NB4 (cell line): ENCODE results near the gene GABRG3.

ENCODE experiments used
- POLR2A ChIP-seq: IDR thresholded peaks from 2 replicates; pipeline ENCODE4 v1.6.1; 2011; ENCODE audit warnings: mild to moderate bottlenecking; ENCODE audit not compliant: insufficient read length; ENCODE audit errors: extremely low read depth
- TF ChIP-seq, protein P1 (sequence below): IDR thresholded peaks from one replicate; pipeline ENCODE4 v1.5.1; 2012; ENCODE audit warnings: low read depth, low read length

DNA sequence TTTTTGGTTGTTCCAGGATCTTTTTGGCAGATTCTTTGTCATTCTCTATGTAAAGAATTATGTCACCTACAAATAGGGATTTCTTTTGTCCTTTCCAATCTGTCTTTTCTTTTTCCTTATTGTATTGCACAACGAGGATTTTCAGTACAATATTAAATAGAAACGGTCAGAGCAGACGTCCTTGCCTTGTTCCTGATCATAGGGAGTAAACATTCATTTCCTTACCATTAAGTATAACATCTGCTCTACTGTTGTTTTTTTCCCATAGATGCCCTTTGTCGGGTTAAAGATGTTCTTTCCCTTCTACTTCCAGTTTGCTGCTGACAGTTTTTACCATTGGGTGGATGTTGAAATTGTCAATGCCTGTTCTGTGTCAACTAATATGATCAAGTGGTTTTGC lies 599.8 kb downstream of the GABRG3 start:
- TF ChIP-seq, protein P1, sequence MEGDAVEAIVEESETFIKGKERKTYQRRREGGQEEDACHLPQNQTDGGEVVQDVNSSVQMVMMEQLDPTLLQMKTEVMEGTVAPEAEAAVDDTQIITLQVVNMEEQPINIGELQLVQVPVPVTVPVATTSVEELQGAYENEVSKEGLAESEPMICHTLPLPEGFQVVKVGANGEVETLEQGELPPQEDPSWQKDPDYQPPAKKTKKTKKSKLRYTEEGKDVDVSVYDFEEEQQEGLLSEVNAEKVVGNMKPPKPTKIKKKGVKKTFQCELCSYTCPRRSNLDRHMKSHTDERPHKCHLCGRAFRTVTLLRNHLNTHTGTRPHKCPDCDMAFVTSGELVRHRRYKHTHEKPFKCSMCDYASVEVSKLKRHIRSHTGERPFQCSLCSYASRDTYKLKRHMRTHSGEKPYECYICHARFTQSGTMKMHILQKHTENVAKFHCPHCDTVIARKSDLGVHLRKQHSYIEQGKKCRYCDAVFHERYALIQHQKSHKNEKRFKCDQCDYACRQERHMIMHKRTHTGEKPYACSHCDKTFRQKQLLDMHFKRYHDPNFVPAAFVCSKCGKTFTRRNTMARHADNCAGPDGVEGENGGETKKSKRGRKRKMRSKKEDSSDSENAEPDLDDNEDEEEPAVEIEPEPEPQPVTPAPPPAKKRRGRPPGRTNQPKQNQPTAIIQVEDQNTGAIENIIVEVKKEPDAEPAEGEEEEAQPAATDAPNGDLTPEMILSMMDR, result no peak
- no peak for TF ChIP-seq POLR2A
